ENCODE data around the gene CCDC92B. TPM values are rescaled to one million over a fixed set of nuclear protein-coding genes. Genes with fewer than 3 reads are reported as not detected.

Gene CCDC92B
- total and polyA plus RNA-seq, 2 of the 13 experiments (the other 11 are each of a cell fraction or from before 2014, with no cell fraction given): not detected

DNA sequence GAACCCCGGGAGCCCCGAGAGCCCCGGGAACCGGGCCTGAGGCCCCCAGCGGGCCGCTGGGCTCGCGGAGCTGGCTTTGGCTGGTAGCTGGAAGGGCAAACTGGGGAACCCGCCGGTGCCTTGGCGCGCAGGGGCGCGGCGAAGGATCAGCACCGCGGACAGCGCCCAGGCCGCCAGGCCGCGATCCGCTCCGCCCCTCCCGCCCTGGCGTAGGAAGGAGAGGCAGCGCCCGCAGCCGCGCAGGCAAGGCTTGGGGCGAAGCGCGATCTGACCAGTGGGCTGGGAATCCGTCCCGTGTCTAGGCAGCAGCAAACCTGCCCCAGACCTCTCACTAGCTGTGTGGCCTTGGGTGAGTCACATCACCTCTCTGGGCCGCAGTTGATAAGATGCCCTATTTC, 331 bp upstream of the CCDC92B start (continued):
- TF ChIP-seq, protein P1, sequence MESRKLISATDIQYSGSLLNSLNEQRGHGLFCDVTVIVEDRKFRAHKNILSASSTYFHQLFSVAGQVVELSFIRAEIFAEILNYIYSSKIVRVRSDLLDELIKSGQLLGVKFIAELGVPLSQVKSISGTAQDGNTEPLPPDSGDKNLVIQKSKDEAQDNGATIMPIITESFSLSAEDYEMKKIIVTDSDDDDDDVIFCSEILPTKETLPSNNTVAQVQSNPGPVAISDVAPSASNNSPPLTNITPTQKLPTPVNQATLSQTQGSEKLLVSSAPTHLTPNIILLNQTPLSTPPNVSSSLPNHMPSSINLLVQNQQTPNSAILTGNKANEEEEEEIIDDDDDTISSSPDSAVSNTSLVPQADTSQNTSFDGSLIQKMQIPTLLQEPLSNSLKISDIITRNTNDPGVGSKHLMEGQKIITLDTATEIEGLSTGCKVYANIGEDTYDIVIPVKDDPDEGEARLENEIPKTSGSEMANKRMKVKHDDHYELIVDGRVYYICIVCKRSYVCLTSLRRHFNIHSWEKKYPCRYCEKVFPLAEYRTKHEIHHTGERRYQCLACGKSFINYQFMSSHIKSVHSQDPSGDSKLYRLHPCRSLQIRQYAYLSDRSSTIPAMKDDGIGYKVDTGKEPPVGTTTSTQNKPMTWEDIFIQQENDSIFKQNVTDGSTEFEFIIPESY (CRISPR knock-in tag; IDR thresholded peaks at IDR 0.05): 0 out of 2 replicates have a peak, but pooled peaks have one; percentile 61
- TF ChIP-seq, protein P2, sequence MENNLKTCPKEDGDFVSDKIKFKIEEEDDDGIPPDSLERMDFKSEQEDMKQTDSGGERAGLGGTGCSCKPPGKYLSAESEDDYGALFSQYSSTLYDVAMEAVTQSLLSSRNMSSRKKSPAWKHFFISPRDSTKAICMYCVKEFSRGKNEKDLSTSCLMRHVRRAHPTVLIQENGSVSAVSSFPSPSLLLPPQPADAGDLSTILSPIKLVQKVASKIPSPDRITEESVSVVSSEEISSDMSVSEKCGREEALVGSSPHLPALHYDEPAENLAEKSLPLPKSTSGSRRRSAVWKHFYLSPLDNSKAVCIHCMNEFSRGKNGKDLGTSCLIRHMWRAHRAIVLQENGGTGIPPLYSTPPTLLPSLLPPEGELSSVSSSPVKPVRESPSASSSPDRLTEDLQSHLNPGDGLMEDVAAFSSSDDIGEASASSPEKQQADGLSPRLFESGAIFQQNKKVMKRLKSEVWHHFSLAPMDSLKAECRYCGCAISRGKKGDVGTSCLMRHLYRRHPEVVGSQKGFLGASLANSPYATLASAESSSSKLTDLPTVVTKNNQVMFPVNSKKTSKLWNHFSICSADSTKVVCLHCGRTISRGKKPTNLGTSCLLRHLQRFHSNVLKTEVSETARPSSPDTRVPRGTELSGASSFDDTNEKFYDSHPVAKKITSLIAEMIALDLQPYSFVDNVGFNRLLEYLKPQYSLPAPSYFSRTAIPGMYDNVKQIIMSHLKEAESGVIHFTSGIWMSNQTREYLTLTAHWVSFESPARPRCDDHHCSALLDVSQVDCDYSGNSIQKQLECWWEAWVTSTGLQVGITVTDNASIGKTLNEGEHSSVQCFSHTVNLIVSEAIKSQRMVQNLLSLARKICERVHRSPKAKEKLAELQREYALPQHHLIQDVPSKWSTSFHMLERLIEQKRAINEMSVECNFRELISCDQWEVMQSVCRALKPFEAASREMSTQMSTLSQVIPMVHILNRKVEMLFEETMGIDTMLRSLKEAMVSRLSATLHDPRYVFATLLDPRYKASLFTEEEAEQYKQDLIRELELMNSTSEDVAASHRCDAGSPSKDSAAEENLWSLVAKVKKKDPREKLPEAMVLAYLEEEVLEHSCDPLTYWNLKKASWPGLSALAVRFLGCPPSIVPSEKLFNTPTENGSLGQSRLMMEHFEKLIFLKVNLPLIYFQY (CRISPR knock-in tag; IDR thresholded peaks at IDR 0.05; ENCODE audit: borderline replicate concordance): peak; percentile 91
- TF ChIP-seq U2AF1 (optimal IDR thresholded peaks at IDR 0.05; ENCODE audit: low read depth, low read length) (no peak), ZBTB38 (CRISPR knock-in tag; IDR thresholded peaks at IDR 0.05) (peak; percentile 94), RAD21 (CRISPR knock-in tag; IDR thresholded peaks at IDR 0.05) (peak; percentile 67), BRCA1 (CRISPR knock-in tag; IDR thresholded peaks at IDR 0.05) (peak; percentile 99), ZBTB7B (CRISPR knock-in tag; IDR thresholded peaks at IDR 0.05) (peak; percentile 91), NR2F6 (IDR thresholded peaks at IDR 0.05) (no peak), NR2F6 (CRISPR knock-in tag; IDR thresholded peaks at IDR 0.05) (peak; percentile 74; the same call in 1 of the 2 replicates), SAP130 (CRISPR knock-in tag; IDR thresholded peaks at IDR 0.05; ENCODE audit: low read depth) (peak; percentile 95), SRSF4 (IDR thresholded peaks at IDR 0.05; ENCODE audit: low read depth, low read length, poor library complexity, severe bottlenecking) (no peak), ZNF383 (CRISPR knock-in tag; IDR thresholded peaks at IDR 0.05; ENCODE audit: borderline replicate concordance) (no peak), ZNF10 (CRISPR knock-in tag; IDR thresholded peaks at IDR 0.05; ENCODE audit: borderline replicate concordance, low read depth) (no peak), PAF1 (CRISPR knock-in tag; IDR thresholded peaks at IDR 0.05) (no peak), HES4 (CRISPR knock-in tag; IDR thresholded peaks at IDR 0.05; ENCODE audit: borderline replicate concordance) (peak; percentile 99), TSC22D2 (CRISPR knock-in tag; IDR thresholded peaks at IDR 0.05; ENCODE audit: borderline replicate concordance) (peak; percentile 99), MATR3 (CRISPR knock-in tag; IDR thresholded peaks at IDR 0.05) (no peak), ASH2L (IDR thresholded peaks at IDR 0.05; ENCODE audit: insufficient read length, low read depth, low read length) (no peak)
- TF ChIP-seq, protein P3, sequence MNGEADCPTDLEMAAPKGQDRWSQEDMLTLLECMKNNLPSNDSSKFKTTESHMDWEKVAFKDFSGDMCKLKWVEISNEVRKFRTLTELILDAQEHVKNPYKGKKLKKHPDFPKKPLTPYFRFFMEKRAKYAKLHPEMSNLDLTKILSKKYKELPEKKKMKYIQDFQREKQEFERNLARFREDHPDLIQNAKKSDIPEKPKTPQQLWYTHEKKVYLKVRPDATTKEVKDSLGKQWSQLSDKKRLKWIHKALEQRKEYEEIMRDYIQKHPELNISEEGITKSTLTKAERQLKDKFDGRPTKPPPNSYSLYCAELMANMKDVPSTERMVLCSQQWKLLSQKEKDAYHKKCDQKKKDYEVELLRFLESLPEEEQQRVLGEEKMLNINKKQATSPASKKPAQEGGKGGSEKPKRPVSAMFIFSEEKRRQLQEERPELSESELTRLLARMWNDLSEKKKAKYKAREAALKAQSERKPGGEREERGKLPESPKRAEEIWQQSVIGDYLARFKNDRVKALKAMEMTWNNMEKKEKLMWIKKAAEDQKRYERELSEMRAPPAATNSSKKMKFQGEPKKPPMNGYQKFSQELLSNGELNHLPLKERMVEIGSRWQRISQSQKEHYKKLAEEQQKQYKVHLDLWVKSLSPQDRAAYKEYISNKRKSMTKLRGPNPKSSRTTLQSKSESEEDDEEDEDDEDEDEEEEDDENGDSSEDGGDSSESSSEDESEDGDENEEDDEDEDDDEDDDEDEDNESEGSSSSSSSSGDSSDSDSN (CRISPR knock-in tag; IDR thresholded peaks at IDR 0.05): peak; percentile 81
- TF ChIP-seq, protein P4, sequence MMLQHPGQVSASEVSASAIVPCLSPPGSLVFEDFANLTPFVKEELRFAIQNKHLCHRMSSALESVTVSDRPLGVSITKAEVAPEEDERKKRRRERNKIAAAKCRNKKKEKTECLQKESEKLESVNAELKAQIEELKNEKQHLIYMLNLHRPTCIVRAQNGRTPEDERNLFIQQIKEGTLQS (CRISPR knock-in tag; IDR thresholded peaks at IDR 0.05): peak; percentile 89
- TF ChIP-seq, protein P5, sequence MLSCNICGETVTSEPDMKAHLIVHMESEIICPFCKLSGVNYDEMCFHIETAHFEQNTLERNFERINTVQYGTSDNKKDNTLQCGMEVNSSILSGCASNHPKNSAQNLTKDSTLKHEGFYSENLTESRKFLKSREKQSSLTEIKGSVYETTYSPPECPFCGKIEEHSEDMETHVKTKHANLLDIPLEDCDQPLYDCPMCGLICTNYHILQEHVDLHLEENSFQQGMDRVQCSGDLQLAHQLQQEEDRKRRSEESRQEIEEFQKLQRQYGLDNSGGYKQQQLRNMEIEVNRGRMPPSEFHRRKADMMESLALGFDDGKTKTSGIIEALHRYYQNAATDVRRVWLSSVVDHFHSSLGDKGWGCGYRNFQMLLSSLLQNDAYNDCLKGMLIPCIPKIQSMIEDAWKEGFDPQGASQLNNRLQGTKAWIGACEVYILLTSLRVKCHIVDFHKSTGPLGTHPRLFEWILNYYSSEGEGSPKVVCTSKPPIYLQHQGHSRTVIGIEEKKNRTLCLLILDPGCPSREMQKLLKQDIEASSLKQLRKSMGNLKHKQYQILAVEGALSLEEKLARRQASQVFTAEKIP (CRISPR knock-in tag; IDR thresholded peaks at IDR 0.05; ENCODE audit: borderline replicate concordance): no peak
